Activated T-helper 17 cell treated with anti-CD3 and anti-CD28 coated beads, Interleukin-2, amount 50 U/mL, for 72 hours (primary cell): ENCODE results near the gene FOXP4. TPM values are rescaled to one million over a fixed set of nuclear protein-coding genes. Genes with fewer than 3 reads are reported as not detected.

Experiments used
- ATAC-seq: fragments of 150-1000 bp; cut with Tn5 transposase; replicated peaks from 2 replicates; pipeline ENCODE4 v1.10.0; 2021; ENCODE audit warnings: mild to moderate bottlenecking, moderate library complexity
- H3K27ac Mint-ChIP-seq: one replicate; pipeline ENCODE4 v1.8.0; 2022; ENCODE audit warnings: mixed read lengths
- H3K27me3 Mint-ChIP-seq: one replicate; pipeline ENCODE4 v1.8.0; 2022; ENCODE audit warnings: mixed read lengths
- H3K36me3 Mint-ChIP-seq: one replicate; pipeline ENCODE4 v1.8.0; 2022; ENCODE audit warnings: low read depth, mild to moderate bottlenecking, mixed read lengths
- H3K4me1 Mint-ChIP-seq: one replicate; pipeline ENCODE4 v1.8.0; 2022; ENCODE audit warnings: mixed read lengths
- H3K4me3 Mint-ChIP-seq: one replicate; pipeline ENCODE4 v1.8.0; 2022; ENCODE audit warnings: mild to moderate bottlenecking, mixed read lengths
- H3K9me3 Mint-ChIP-seq: one replicate; pipeline ENCODE4 v1.8.0; 2022; ENCODE audit warnings: mixed read lengths
- total RNA-seq, 2 donors: library from RNA; stranded (reverse); gene quantifications; one replicate each; pipeline ENCODE4 v1.2.3, GENCODE V29; 2022

FOXP4 gene
- total RNA-seq, 2 donors from 2014 or later = 8.7 to 11.6 TPM

GRCh38 chr6:41561931-41562911, 16.0 kb downstream of the FOXP4 start:
- Mint-ChIP-seq H3K27ac (no peak overlapping the region), H3K27me3 (no peaks in the 10 kb centered on the region), H3K36me3 (peaks cover 27% of the 10 kb centered on the region), H3K4me3 (no peak overlapping the region), H3K4me1 (peaks cover 12% of the 10 kb centered on the region), H3K9me3 (no peaks in the 10 kb centered on the region)
- no peak for ATAC-seq

DNA sequence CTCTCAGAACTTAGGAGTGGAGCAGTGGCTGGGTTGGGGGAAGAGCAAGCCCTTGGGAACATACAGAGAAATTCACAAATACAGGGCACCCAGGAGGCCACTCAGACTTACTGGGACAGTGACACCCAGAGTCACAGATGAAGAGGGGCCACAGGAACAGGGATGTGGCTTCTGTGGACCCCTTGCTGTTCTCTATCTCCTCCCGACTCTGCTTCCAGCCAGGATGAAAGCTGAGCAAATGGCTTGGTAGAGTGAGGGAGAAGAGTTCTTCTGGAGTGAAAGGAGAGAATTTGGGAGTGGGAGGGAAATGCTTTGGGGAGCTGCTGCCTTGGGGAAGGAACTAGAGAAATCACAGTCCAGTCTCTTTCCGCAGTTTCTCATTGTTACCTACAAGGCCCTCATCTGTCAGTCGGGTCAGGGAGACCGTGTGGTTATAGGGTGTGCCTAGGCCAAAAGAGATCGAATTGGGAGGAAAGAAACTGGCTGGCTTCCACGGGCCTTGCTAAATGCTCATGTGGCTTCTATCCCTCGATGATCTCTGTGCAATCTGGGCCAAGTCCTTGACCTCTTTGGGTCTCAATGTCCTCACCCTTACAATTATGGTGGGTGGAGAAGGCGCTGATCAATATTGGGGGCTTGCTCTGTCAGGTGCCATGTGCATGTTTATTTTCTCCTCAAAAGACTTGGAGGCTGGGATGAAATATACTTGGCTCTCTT, 17.0 kb downstream of the FOXP4 start:
- Mint-ChIP-seq H3K4me3 (no peak overlapping the region), H3K36me3 (peaks cover 30% of the 10 kb centered on the region), H3K27ac (no peak overlapping the region), H3K4me1 (peaks cover 12% of the 10 kb centered on the region), H3K9me3 (no peaks in the 10 kb centered on the region), H3K27me3 (no peaks in the 10 kb centered on the region)
- ATAC-seq = no peak

DNA sequence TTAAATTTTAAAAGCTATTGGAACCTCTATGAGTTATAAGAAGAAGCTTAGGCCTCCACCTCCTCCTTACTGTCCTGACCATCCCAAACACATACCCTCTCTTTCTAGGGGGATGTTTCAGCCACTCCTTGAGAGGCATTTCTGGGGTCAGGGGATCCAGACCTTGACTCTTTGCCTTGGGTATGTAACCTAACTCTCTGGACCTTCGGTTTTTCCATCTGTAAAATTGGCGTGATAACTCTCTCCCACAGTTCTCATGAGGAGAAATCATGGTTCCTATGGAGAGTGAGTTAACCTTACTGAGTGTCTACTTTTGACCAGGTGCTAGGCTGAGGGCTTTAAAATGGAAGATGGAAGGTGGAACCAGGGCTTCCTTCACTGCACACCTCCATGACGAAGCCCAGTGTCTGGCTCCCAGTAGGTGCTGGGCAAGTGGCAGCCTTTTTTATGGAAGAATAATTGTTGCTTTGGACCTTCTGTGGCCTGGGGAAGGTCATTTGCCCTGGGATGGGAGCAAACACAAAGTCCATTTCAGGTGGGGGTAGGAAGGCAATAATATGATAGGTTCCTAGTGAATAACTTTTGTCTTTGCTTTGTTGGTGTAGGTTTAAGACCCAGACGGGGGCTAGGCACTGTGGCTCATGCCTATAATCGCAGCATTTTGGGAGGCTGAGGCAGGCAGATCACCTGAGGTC, 18.4 kb downstream of the FOXP4 start:
- H3K9me3 Mint-ChIP-seq = no peaks in the 10 kb centered on the region
- H3K36me3 Mint-ChIP-seq = peaks cover 30% of the 10 kb centered on the region
- no peak for ATAC-seq
- no peak overlapping the region for H3K4me3 Mint-ChIP-seq
- H3K4me1 Mint-ChIP-seq = peaks cover 12% of the 10 kb centered on the region
- H3K27ac Mint-ChIP-seq = no peak overlapping the region
- H3K27me3 Mint-ChIP-seq = no peaks in the 10 kb centered on the region

DNA sequence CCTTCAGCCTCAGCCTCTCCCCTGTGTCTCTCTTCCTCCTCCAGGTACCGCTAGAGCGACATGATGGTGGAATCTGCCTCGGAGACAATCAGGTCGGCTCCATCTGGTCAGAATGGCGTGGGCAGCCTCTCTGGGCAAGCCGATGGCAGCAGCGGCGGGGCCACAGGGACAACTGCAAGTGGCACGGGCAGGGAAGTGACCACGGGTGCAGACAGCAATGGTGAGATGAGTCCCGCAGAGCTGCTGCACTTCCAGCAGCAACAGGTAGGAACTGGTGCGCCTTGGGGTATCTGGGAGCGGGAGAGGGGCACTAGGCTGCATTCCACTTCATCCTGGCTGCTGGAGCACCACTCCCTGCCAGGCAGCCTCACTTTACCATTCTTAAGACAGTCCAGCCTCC, 19.5 kb downstream of the FOXP4 start:
- Mint-ChIP-seq H3K4me1 (peaks cover 5% of the 10 kb centered on the region), H3K9me3 (no peaks in the 10 kb centered on the region), H3K27ac (no peak overlapping the region), H3K4me3 (no peak overlapping the region), H3K27me3 (no peaks in the 10 kb centered on the region), H3K36me3 (peaks cover 30% of the 10 kb centered on the region)
- no peak for ATAC-seq

GRCh38 chr6:41566961-41567360, 20.8 kb downstream of the FOXP4 start:
- peaks cover 35% of the 10 kb centered on the region for H3K36me3 Mint-ChIP-seq
- no peak overlapping the region for H3K27ac Mint-ChIP-seq
- H3K9me3 Mint-ChIP-seq = no peaks in the 10 kb centered on the region
- H3K27me3 Mint-ChIP-seq = no peaks in the 10 kb centered on the region
- peaks cover 5% of the 10 kb centered on the region for H3K4me1 Mint-ChIP-seq
- ATAC-seq = no peak
- H3K4me3 Mint-ChIP-seq = no peak overlapping the region

DNA sequence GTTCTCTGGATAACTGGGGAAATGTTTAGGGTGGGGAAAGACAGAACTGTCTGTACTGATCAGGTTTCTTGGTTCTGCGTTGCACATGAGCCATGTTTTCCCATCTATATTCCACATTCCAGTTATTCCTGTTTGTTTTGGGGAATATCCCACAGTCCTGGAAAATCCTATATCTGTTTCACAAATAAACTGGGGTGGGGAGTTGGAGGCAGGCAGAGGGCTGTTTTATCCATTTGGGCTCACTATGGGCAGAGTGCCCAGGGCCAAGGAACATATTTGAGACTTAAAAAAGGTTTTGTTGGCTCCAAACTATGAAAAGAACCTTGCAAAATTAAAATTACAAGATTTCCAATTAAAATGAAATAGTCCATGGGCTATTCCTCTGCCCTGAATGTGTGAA, 21.5 kb downstream of the FOXP4 start:
- no peak for ATAC-seq
- peaks cover 38% of the 10 kb centered on the region for H3K36me3 Mint-ChIP-seq
- H3K4me1 Mint-ChIP-seq = peaks cover 5% of the 10 kb centered on the region
- no peak overlapping the region for H3K4me3 Mint-ChIP-seq
- H3K27ac Mint-ChIP-seq = no peak overlapping the region
- H3K9me3 Mint-ChIP-seq = no peaks in the 10 kb centered on the region
- no peaks in the 10 kb centered on the region for H3K27me3 Mint-ChIP-seq

DNA sequence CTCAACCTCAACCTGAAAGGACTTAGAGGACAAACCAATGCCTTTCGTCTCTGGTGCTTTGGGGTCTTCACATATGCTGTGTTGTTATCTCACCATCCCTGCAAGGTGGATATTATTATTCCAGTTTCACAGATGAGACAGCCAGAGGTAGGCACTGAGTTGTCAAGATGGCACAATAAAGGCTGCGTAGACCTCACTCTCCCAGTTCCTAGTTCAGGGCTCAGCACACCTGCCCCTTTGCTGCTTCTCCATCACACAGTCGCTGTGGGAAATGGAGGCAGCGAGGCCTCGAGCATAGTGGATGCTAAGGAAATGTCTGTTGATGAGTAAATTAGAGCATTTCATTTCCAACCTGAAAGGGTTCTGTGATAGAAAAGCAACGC, 22.0 kb downstream of the FOXP4 start:
- no peak for ATAC-seq
- H3K4me1 Mint-ChIP-seq = peaks cover 5% of the 10 kb centered on the region
- H3K9me3 Mint-ChIP-seq = no peaks in the 10 kb centered on the region
- no peak overlapping the region for H3K4me3 Mint-ChIP-seq
- no peaks in the 10 kb centered on the region for H3K27me3 Mint-ChIP-seq
- H3K36me3 Mint-ChIP-seq = peaks cover 38% of the 10 kb centered on the region
- H3K27ac Mint-ChIP-seq = no peak overlapping the region

GRCh38 chr6:41568585-41569384, 22.6 kb downstream of the FOXP4 start:
- ATAC-seq = no peak
- Mint-ChIP-seq H3K36me3 (peaks cover 38% of the 10 kb centered on the region), H3K9me3 (no peaks in the 10 kb centered on the region), H3K4me1 (peaks cover 10% of the 10 kb centered on the region), H3K27ac (no peak overlapping the region), H3K4me3 (no peak overlapping the region), H3K27me3 (no peaks in the 10 kb centered on the region)

DNA sequence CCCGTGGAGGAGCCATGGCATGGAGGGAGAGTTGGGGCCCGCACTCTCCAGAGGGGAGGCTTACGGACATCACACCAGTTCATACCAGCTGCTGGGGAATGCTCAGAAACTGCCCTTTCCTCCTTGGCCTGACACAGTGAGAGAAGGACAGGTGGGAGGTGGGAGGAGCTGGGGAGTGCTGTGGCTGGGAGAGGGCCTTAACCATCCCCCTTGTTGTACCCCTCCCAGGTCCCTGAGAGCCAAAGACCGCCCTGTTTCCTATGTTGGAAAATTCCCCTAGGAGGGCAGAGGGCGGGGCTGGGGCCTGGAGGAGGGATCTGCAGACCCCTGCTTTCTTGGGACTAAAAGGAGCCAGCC, 24.1 kb downstream of the FOXP4 start:
- Mint-ChIP-seq H3K4me3 (no peak overlapping the region), H3K27ac (no peak overlapping the region), H3K9me3 (no peaks in the 10 kb centered on the region), H3K36me3 (peaks cover 30% of the 10 kb centered on the region), H3K27me3 (no peaks in the 10 kb centered on the region), H3K4me1 (peaks cover 10% of the 10 kb centered on the region)
- no peak for ATAC-seq

DNA sequence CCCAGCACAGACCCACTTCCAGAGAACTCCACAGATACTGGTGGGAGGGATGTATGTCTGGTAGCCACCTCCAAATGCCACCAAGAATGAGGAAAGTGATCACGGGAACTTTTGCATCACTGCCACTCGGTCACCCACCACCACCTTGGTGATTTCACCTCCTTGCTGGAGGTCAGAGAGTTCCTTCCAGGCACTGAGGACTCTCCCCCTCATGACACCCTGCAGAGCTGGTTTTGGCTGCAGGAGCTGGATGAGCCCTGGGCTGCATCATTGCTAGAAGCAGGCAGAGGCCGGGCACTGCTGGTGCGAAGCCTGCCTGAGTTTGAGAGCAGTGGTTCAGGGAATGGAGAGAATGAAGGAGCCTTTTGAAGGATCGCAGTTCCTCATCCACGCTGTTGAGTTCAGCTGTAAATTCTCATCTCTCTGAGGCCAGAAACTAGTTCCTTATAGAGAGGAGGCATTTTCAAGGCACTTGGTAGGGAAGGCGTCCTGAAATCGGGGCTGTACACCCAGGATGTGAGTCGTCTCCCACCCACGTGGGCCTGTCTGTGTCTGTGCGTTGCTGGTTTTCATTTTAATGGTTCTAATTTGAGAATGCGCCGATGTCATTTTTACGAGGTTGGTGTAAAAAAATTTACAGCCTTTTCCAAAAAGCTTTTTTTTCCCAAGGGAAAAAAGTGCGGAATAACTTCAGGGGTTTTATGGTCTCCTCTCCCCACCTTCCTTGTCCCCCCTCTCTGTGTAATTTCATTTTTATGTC, 25.0 kb downstream of the FOXP4 start:
- Mint-ChIP-seq H3K4me3 (no peak overlapping the region), H3K27me3 (no peaks in the 10 kb centered on the region), H3K36me3 (peaks cover 21% of the 10 kb centered on the region), H3K4me1 (peaks cover 5% of the 10 kb centered on the region), H3K9me3 (no peaks in the 10 kb centered on the region), H3K27ac (peak overlapping the region; percentile 8)
- ATAC-seq = peak; percentile 65

DNA sequence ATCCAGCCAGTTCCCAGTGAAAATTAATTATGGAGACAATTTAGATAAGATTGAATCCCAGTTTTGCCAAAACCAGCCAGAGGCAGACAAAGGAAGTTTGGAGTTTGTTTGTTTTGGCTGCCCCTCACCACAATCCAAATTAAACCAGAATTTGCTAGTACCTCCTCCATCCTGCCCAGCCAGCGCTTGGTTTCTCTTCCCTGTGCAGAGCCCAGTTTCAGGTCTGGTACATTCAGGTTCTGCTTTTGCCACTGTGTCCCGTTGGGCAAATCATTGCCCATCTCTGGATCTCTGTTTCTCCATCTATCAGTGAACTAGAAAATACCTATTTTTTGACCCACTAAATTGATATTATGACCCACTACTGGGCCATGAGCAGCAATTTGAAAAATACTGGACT, 26.4 kb downstream of the FOXP4 start:
- Mint-ChIP-seq H3K27me3 (no peaks in the 10 kb centered on the region), H3K27ac (peak overlapping the region; percentile 20), H3K4me1 (peaks cover 5% of the 10 kb centered on the region), H3K4me3 (no peak overlapping the region), H3K36me3 (peaks cover 7% of the 10 kb centered on the region), H3K9me3 (no peaks in the 10 kb centered on the region)
- ATAC-seq = no peak

DNA sequence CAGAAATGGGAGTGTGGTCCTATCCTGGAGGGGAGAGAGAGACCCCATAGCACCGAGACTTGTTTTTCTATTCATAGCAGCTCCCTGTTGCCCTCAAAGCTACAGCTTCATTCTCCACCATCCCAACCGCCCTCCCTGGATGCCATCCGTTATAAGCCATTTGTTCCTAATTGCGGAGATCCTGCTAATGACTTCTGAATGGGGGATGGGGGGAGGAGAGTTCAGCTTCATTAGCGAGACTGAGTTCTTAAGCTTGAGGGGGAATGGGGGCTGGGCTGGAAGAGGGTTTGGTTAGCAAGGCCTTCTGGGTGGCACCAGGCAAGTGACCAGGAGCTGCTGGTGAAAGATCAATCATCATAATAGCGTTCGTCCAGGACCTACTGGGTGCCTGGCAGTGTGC, 27.1 kb downstream of the FOXP4 start:
- Mint-ChIP-seq H3K27me3 (no peaks in the 10 kb centered on the region), H3K9me3 (no peaks in the 10 kb centered on the region), H3K4me3 (no peak overlapping the region), H3K4me1 (peaks cover 5% of the 10 kb centered on the region), H3K36me3 (peaks cover 7% of the 10 kb centered on the region), H3K27ac (no peak overlapping the region)
- no peak for ATAC-seq

GRCh38 chr6:41573985-41574384, 27.8 kb downstream of the FOXP4 start:
- Mint-ChIP-seq H3K36me3 (peaks cover 7% of the 10 kb centered on the region), H3K27me3 (no peaks in the 10 kb centered on the region), H3K27ac (no peak overlapping the region), H3K4me1 (peaks cover 5% of the 10 kb centered on the region), H3K9me3 (no peaks in the 10 kb centered on the region), H3K4me3 (no peak overlapping the region)
- no peak for ATAC-seq
